DMS153 treated with DMSO at 0.1 percent for 48 hours (cell line): ENCODE data around the gene HSD17B2.
"Not testable (repeated sequence)": the region's sequence is repeated elsewhere in the genome, so short reads cannot be mapped to it uniquely, and the experiment has no call there.

ENCODE experiments used
- DNase-seq: peaks from one replicate; lab custom pipeline; 2025; ENCODE audit not compliant: unreplicated experiment; lab: John Stamatoyannopoulos, UW

The HSD17B2 gene

GRCh38 chr16:82034981-82035612 lies at the start of gene HSD17B2:
HSD17B2 (plus strand) TSS chr16:82035253; CDS start chr16:82035425, 172 bp downstream.
- DNase-seq: no peak

- DNase-seq: no peak
Observed at GRCh38 chr16:81987121-81987520, 47.9 kb upstream of the HSD17B2 start.

- no peak for DNase-seq
Observed at GRCh38 chr16:81987706-81988105, 47.3 kb upstream of the HSD17B2 start.

- no peak for DNase-seq
Observed at GRCh38 chr16:81992859-81993258, 42.2 kb upstream of the HSD17B2 start.

GRCh38 chr16:81994485-81994884 lies 40.6 kb upstream of the HSD17B2 start:
- no peak for DNase-seq

- DNase-seq: no peak
Observed at GRCh38 chr16:81995651-81996050, 39.4 kb upstream of the HSD17B2 start.

- DNase-seq: no peak
Observed at GRCh38 chr16:81996664-81997509, 38.2 kb upstream of the HSD17B2 start.

GRCh38 chr16:81997738-81998137 lies 37.3 kb upstream of the HSD17B2 start:
- no peak for DNase-seq

- no peak for DNase-seq
Observed at GRCh38 chr16:82002831-82003230, 32.2 kb upstream of the HSD17B2 start.

- DNase-seq: no peak
Observed at GRCh38 chr16:82004601-82005000, 30.5 kb upstream of the HSD17B2 start.

- no peak for DNase-seq
Observed at GRCh38 chr16:82005027-82005830, 29.8 kb upstream of the HSD17B2 start.

GRCh38 chr16:82006036-82006435 lies 29.0 kb upstream of the HSD17B2 start:
- DNase-seq: no peak

- no peak for DNase-seq
Observed at GRCh38 chr16:82007189-82007588, 27.9 kb upstream of the HSD17B2 start.

- DNase-seq: no peak
Observed at GRCh38 chr16:82008957-82009592, 26.0 kb upstream of the HSD17B2 start.

- DNase-seq: not testable (repeated sequence)
Observed at GRCh38 chr16:82009789-82010188, 25.3 kb upstream of the HSD17B2 start.

- no peak for DNase-seq
Observed at GRCh38 chr16:82010649-82011048, 24.4 kb upstream of the HSD17B2 start.

- DNase-seq: peak; percentile 77
Observed at GRCh38 chr16:82011199-82011641, 23.8 kb upstream of the HSD17B2 start, which contains the start of gene SDR42E1. SDR42E1 (minus strand) TSS chr16:82011470; CDS start chr16:82000858, 10,612 bp downstream.

- DNase-seq: no peak
Observed at GRCh38 chr16:82013139-82013538, 21.9 kb upstream of the HSD17B2 start.

- no peak for DNase-seq
Observed at GRCh38 chr16:82016263-82016662, 18.8 kb upstream of the HSD17B2 start.

- no peak for DNase-seq
Observed at GRCh38 chr16:82016964-82017363, 18.1 kb upstream of the HSD17B2 start.
